DND-41 (cell line): ENCODE data around the gene SIDT1.
A peak's percentile ranks its signal among the peaks of the same experiment; 100 is the strongest.

ENCODE experiments used
- ATAC-seq: fragments of 200-7000 bp; cut with Tn5 transposase; 3 replicates; pipeline ENCODE4 v1.9.1; 2021; ENCODE audit warnings: low read depth; ENCODE audit not compliant: insufficient read depth
- DNase-seq: peaks from one replicate; pipeline ENCODE4 v3.0.0-alpha.2; 2020
- H2AFZ ChIP-seq: 2 replicates; pipeline ENCODE4 v1.6.0; 2012; ENCODE audit warnings: low read depth, low read length
- H3K27ac ChIP-seq: 2 replicates; pipeline ENCODE4 v1.5.1; 2012; ENCODE audit warnings: low read length, inconsistent platforms
- H3K27me3 ChIP-seq: fragments of 200-600 bp; sonication (generic); 2 replicates; pipeline ENCODE4 v1.6.0; 2012; ENCODE audit warnings: low read length, mild to moderate bottlenecking, inconsistent platforms; ENCODE audit not compliant: insufficient read depth, poor library complexity
- H3K36me3 ChIP-seq: 2 replicates; pipeline ENCODE4 v1.5.1; 2012; ENCODE audit warnings: low read length, inconsistent platforms; ENCODE audit not compliant: insufficient read depth
- H3K4me1 ChIP-seq: 2 replicates; pipeline ENCODE4 v1.5.1; 2012; ENCODE audit warnings: mild to moderate bottlenecking, low read length; ENCODE audit not compliant: insufficient read depth
- H3K4me2 ChIP-seq: 2 replicates; pipeline ENCODE4 v1.6.0; 2012; ENCODE audit warnings: mild to moderate bottlenecking, moderate library complexity, low read length, inconsistent platforms; ENCODE audit not compliant: insufficient read depth
- H3K4me3 ChIP-seq, 2 experiments: fragments of 200-600 bp in 1 of 2; shearing (Covaris generic) in 1 of 2; 2 replicates each; pipeline ENCODE4 v1.5.1; 2012 to 2016; ENCODE audit warnings: inconsistent platforms in 2 of 2, low read length in 2 of 2, mild to moderate bottlenecking in 2 of 2, low read depth in 1 of 2, moderate library complexity in 1 of 2
- H3K79me2 ChIP-seq: 2 replicates; pipeline ENCODE4 v1.6.0; 2012; ENCODE audit warnings: low read length, inconsistent platforms; ENCODE audit not compliant: insufficient read depth
- H3K9ac ChIP-seq: 2 replicates; pipeline ENCODE4 v1.6.0; 2012; ENCODE audit warnings: low read depth, mild to moderate bottlenecking, inconsistent platforms, low read length, moderate library complexity
- H3K9me3 ChIP-seq: 2 replicates; pipeline ENCODE4 v1.5.1; 2012; ENCODE audit warnings: low read length, moderate library complexity, mild to moderate bottlenecking, inconsistent platforms; ENCODE audit not compliant: insufficient read depth, severe bottlenecking
- H4K20me1 ChIP-seq: 2 replicates; pipeline ENCODE4 v1.6.0; 2012; ENCODE audit warnings: low read length; ENCODE audit not compliant: insufficient read depth
- CTCF ChIP-seq: IDR thresholded peaks from 2 replicates; pipeline ENCODE4 v1.5.1; 2012; ENCODE audit warnings: borderline replicate concordance, low read length, moderate library complexity, mild to moderate bottlenecking; ENCODE audit not compliant: poor library complexity, severe bottlenecking; ENCODE audit errors: extremely low read depth
- EZH2 ChIP-seq: IDR thresholded peaks from 3 replicates; pipeline ENCODE4 v1.6.1; 2012; ENCODE audit warnings: borderline replicate concordance, low read depth, mild to moderate bottlenecking, moderate library complexity, low read length, inconsistent platforms; ENCODE audit not compliant: severe bottlenecking

Gene SIDT1

GRCh38 chr3:113607219-113607596 is 74.9 kb downstream of the SIDT1 start:
- Histone ChIP-seq H3K4me1 (peaks cover 32% of the 10 kb centered on the region), H3K4me2 (peak overlapping the region; percentile 64), H3K9me3 (no peaks in the 10 kb centered on the region), H3K4me3 (peak overlapping the region in 1 of 2 experiments; percentile 40; a peak in 2 of 4 replicates), H2AFZ (peak overlapping the region; percentile 33), H3K79me2 (no peaks in the 10 kb centered on the region), H3K27me3 (no peaks in the 10 kb centered on the region), H3K9ac (peak overlapping the region; percentile 26; the same call in 1 of the 2 replicates), H4K20me1 (no peaks in the 10 kb centered on the region), H3K27ac (peak overlapping the region; percentile 72), H3K36me3 (no peaks in the 10 kb centered on the region)
- ATAC-seq (peak; percentile 21; the same call in 2 of the 3 replicates), DNase-seq (no peak)
- TF ChIP-seq EZH2 (no peak), CTCF (no peak)

GRCh38 chr3:113614402-113614801 is 82.0 kb downstream of the SIDT1 start:
- DNase-seq (no peak), ATAC-seq (no peak)
- Histone ChIP-seq H2AFZ (no peak overlapping the region), H3K27ac (no peak overlapping the region), H3K36me3 (no peaks in the 10 kb centered on the region), H3K9ac (no peak overlapping the region), H3K27me3 (no peaks in the 10 kb centered on the region), H4K20me1 (no peaks in the 10 kb centered on the region), H3K4me1 (no peaks in the 10 kb centered on the region), H3K9me3 (no peaks in the 10 kb centered on the region), H3K4me3 (no peak overlapping the region), H3K79me2 (no peaks in the 10 kb centered on the region), H3K4me2 (no peak overlapping the region)
- TF ChIP-seq CTCF, result no peak
- TF ChIP-seq EZH2, result no peak

GRCh38 chr3:113615976-113616375 is 83.6 kb downstream of the SIDT1 start:
- Histone ChIP-seq H3K4me3 (no peak overlapping the region), H3K9me3 (no peaks in the 10 kb centered on the region), H3K27ac (no peak overlapping the region), H4K20me1 (no peaks in the 10 kb centered on the region), H3K9ac (no peak overlapping the region), H3K27me3 (no peaks in the 10 kb centered on the region), H2AFZ (no peak overlapping the region), H3K79me2 (no peaks in the 10 kb centered on the region), H3K36me3 (no peaks in the 10 kb centered on the region), H3K4me1 (no peaks in the 10 kb centered on the region), H3K4me2 (no peak overlapping the region)
- ATAC-seq, result no peak
- DNase-seq, result no peak
- no peak for TF ChIP-seq EZH2
- TF ChIP-seq CTCF, result no peak

- no peaks in the 10 kb centered on the region for H4K20me1 ChIP-seq
- DNase-seq (no peak), ATAC-seq (no peak)
- H3K27ac ChIP-seq, result no peak overlapping the region
- no peak overlapping the region for H3K4me2 ChIP-seq
- no peaks in the 10 kb centered on the region for H3K36me3 ChIP-seq
- H3K4me1 ChIP-seq, result no peaks in the 10 kb centered on the region
- H3K4me3 ChIP-seq, result no peak overlapping the region
- no peak overlapping the region for H3K9ac ChIP-seq
- H3K9me3 ChIP-seq, result no peaks in the 10 kb centered on the region
- no peak overlapping the region for H2AFZ ChIP-seq
- H3K79me2 ChIP-seq, result no peaks in the 10 kb centered on the region
- H3K27me3 ChIP-seq, result no peaks in the 10 kb centered on the region
- TF ChIP-seq CTCF (no peak), EZH2 (no peak)
Observed at GRCh38 chr3:113617726-113618125, 85.4 kb downstream of the SIDT1 start.
